GM19438 (cell line): ENCODE measurements around the gene CHTF18.
"Not testable (repeated sequence)": the region's sequence is repeated elsewhere in the genome, so short reads cannot be mapped to it uniquely, and the experiment has no call there.

ENCODE experiments used
- ATAC-seq: cut with Tn5 transposase; IDR thresholded peaks from one replicate; pipeline ENCODE4 v1.9.1; 2021; ENCODE audit warnings: low read depth; ENCODE audit not compliant: unreplicated experiment

CHTF18 gene

DNA sequence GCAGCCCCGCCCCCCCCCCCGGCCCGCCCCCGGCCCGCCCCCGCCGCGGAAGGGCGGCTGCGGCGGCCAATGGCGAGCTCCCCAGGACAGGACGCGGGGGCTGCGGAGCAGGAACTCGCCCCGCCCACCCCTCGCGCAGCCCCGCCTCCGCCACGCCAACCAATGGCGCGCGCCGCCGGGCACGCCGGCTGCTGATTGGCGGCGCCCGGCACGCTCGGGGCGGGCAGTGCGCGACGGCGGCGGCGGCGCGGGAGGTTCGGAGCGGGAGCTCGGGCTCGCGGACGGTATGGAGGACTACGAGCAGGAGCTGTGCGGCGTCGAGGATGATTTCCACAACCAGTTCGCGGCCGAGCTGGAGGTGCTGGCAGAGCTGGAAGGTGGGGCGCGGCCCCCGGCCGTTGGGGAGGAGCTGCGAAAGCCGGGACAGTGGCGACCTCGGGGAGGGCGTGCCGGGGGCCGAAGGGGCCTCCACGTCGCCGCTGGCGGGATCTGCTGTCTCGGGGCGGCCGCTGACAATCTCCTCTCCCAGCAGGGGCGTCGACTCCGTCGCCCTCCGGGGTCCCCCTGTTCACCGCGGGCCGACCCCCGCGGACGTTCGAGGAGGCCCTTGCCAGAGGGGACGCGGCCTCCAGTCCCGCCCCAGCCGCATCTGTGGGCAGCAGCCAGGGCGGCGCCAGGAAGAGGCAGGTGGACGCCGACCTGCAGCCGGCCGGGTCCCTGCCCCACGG lies at the start of gene CHTF18:
TSS of gene CHTF18 (plus strand) at position 222 of the 728 bp plus-strand sequence. CDS start at position 287, 65 bp downstream.
- peak; percentile 70 for ATAC-seq

DNA sequence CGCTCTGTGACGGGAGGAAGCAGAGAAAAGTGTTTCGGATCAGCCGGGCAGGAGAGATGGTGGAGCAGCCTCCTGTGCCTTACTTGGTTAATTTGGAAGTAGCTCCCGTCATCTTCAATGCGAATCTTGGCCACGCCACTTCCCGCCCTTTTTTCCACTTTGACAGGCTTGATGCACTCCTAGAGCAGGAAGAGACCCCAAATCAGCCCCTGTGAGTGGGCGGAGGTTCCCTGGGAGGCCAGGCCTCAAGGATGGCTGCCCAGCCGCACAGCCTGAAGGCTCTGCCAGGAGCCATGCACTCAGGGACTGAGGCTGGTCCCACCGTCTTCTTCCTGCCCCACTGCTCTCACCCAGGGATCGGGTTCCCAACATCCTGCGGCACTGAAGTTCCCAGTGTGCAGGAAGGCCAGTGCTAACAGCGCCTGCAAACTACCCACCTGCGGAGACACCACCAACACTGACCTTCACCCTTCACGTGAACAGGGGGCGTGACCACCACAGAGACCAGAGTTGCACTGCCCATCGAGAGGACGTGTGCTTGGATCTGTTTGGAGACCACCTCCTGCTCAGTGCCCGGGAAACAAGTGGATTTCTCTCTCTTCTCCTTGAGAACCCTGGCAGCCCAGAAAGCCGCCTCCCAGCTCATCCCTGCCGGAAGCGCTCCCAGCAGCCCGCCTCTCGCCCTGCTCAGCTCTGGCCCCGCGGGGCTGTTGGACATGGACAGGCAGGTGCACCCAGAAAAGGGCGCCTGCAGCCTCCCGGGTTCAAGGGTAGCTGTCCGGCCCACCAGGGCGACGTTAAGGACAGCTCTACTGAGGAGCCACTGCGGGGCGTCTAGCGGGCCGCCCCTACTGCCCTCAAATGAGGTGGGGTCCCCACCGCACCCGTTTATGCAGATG lies 48.6 kb upstream of the CHTF18 start:
- ATAC-seq, result no peak

DNA sequence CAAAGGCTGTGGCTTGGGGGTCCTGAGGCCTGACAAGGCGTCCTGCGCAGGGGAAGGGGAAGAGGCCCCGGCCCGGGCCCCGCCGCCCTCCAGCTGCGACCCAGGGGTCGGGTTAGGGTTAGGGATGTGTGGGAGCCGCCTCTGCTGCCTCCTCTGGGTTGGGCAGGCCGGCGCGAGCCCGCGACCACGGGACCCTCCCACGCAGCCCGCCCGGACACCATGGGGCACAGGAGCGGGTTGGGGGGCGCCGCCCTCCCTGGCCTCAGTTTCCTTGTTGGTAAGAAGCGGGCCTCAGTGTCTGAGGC lies 48.0 kb upstream of the CHTF18 start:
- no peak for ATAC-seq

DNA sequence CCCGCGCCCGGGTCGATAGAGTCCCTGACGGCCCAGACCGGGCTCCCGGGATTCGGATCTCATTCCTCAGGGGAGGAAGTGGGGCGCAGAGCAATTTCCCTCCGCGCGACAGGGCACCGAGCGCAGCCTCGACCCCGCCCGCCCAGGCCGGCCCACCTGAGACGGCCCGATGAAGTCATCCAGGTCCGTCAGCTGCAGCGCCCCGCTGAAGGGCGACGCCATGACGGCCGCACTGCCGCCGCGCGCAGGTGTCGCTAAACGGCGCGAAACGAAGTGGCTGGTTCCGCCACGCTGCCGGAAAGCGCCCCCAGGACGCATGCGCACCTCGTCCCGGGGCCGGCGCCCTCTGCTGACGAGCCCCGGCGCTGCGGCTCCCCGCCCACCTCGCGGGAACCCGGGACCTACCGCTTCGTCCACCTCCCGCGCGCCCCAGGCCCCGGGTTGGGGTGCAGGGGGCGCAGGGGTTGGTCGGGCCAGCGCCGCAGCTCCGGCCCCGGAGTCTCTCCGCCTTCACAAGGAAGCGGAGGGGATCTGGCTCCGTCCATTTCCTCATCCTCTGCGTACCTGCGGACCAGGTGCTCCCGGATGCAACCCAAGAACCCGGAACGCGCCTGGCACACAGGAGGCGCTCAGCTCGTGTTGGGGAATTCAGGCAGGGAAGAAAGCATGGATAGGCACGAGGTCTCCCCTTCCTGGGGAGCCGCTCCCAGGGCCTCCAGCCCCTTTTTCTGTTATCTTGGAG lies 47.5 kb upstream of the CHTF18 start, which contains the start of gene CIAO3:
TSS of gene CIAO3 (minus strand) at position 234 of the 742 bp plus-strand sequence. CDS start at position 222, 12 bp downstream.
- ATAC-seq, result peak; percentile 38

DNA sequence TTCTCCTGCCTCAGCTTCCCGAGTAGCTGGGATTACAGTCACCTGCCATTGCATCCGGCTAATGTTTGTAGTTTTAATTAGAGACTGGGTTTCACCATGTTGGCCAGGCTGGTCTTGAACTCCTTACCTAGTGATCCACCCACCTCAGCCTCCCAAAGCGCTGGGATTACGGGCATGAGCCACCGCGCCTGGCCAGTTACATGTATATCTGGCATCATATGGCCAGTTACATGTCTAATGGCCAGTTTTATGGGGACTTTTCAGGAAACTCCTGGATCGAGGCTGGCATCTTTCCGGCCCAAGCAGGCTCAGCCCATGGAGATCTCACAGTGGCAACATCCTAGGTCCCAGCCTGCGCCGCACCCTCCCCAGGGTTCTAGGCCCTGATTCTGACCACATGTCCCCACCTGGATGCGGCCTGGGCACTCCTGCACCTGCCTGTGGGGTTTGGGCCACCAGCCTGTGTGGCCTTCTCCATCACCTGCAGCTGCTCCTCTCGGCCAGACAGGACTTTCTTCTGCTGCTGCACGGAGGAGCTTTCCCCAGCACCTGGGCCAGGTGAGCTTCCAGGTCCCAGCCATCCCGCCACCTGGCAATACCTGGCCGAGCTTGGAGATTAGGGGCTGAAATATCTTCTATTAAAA lies 46.3 kb upstream of the CHTF18 start:
- ATAC-seq, result no peak

DNA sequence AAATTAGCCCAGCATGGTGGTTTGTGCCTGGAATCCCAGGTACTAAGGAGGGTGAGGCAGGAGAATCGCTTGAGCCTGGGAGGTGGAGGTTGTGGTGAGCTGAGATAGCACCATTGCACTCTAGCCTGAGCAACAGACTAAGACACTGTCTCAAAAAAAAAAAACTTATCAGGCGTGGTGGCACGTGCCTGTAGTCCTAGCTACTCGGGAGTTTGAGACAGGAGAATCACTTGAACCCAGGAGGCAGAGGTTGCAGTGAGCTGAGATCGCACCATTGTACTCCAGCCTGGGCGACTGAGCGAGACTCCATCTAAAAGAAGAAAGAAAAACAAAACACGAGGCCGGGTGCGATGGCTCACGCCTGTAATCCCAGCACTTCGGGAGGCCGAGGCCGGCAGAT lies 45.5 kb upstream of the CHTF18 start:
- ATAC-seq, result not testable (repeated sequence)

DNA sequence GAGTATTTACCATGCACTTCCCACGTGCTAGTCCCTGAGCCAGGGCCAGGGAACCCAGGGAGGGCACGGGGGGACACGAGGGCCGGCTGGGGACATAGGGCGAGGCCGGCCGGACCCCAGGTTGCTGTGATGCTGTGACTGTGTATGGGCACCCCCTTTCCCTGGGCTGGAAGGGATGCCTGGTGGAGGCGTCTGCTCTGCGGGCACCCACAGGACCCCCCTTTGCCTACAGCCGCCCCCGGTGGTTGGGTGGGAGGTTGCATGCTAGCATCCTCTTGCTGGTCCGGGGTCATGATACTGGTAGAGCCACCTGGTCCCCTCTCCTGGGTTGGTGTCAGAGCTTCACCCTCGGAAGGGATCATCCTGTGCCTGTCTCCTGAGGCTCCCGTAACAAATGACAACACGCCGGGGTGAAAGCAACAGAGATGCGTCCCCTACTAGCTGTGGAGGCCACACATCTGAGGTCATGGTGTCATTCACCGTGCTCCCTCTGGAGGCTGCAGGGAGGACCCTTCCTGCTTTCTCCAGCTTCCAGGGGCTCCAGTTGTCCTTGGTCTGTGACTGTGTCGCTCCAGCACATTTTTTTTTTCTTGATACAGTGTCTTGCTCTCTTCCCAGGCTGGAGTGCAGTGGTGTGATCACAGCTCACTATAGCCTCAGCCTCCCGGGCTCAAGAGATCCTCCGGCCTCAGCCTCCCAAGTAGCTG lies 44.5 kb upstream of the CHTF18 start:
- ATAC-seq, result no peak

DNA sequence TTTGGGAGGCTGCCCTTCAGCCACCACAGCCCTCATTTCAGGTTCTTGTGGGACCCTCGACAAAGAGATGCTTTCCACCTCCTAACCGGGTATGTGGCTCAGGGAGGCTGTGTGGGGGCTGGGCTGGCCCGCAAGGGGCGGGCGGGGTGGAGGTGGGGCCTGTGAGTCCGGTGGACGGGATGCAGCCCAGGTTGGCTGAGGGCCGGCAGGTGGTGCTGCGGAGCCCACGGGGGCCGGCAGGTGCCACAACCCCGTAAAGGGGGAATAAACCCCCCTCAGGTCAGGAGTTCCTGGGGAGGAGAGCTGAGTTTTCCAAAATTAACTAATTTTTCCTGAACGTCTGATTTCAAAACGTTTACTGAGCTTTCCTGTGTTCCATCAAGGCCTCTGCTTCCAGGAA lies 42.7 kb upstream of the CHTF18 start:
- no peak for ATAC-seq

DNA sequence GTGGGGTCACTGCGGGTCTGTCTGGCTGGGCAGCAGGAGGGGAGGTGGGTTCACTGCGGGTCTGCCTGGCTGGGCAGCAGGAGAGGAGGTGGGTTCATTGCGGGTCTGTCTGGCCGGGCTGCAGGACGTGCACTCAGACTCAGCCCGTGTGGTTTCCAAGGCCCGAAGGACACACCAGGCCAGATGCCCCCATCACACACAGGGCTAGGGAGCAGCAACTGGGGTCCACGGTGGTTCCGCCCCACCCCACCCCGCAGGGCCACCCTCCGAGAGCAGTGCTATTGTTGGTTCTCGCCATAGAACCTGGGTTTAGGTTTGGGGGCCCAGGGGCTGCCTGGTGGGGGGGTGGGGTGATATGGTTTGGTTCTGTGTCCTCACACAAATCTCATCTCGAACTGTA lies 41.8 kb upstream of the CHTF18 start:
- ATAC-seq, result no peak

DNA sequence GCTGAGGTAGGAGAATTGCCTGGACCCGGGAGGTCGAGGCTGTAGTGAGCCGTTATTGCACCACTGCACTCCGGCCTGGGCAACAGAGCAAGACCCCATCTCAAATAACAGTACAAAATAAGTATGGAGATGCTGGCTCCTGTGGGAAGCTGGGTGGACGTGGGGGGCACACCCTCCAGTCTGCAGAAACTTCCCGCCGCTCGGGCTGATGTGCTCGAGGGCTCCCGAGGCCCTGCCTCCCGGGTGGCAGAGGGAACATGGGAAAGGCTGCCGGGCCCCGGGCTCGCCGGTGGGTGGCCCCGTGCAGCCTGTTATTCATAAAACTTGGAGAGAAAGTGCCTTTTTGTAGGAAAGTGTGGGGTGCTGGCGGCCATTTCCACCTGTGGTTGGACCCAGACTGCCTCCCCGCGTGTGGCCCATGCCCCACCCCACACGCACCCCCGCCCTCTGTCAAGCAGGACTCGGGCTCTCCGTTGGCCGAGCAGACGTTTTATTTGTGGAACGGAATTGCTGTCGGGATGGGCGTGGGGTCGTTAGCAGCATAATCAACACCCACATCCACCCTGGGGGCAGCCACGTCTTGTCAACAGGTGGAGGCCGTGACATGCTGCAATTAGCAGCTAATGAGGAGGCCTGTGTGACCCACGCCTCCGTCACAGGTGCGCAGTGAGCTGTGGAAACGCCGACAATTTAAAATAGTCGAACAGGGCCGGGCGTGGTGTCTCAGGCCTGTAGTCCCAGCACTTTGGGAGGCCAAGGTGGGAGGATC lies 40.3 kb upstream of the CHTF18 start:
- ATAC-seq, result no peak

DNA sequence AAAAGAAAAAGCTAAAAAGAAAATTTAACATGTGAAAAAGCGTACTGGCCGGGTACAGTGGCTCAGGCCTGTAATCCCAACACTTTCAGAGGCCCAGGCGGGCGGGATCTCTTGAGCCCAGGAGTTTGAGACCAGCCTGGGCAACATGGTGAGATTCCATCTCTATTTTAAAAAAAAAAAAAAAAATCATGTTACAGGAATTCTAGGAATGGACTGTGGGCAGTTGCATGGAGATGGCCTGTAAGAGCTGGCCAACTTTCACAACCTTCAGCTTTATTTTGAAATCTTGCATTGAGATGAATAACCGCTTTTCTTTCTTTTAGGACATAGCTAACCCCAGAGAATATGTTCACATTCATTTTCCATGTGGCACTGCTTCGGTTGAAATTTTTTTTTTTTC lies 39.4 kb upstream of the CHTF18 start:
- no peak for ATAC-seq

DNA sequence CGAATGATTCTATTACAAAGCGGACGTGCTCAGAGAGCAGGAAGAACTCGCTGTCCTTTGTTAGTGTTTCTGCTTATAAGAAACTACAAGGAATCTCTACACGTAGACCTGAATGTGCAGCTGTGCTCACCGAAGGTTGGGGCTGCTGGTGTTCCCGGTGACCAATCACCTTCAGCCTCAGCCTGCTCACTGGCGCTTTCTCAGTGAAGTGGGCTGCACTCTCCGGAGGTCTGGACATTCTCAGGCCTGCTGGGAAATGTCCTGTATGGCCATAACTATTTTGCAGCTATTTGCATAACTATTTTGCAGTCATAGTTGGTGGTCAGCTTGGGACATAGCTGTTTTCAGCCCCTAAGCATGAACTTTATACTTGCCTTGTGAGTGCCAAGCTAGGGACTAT lies 37.9 kb upstream of the CHTF18 start:
- ATAC-seq, result no peak

DNA sequence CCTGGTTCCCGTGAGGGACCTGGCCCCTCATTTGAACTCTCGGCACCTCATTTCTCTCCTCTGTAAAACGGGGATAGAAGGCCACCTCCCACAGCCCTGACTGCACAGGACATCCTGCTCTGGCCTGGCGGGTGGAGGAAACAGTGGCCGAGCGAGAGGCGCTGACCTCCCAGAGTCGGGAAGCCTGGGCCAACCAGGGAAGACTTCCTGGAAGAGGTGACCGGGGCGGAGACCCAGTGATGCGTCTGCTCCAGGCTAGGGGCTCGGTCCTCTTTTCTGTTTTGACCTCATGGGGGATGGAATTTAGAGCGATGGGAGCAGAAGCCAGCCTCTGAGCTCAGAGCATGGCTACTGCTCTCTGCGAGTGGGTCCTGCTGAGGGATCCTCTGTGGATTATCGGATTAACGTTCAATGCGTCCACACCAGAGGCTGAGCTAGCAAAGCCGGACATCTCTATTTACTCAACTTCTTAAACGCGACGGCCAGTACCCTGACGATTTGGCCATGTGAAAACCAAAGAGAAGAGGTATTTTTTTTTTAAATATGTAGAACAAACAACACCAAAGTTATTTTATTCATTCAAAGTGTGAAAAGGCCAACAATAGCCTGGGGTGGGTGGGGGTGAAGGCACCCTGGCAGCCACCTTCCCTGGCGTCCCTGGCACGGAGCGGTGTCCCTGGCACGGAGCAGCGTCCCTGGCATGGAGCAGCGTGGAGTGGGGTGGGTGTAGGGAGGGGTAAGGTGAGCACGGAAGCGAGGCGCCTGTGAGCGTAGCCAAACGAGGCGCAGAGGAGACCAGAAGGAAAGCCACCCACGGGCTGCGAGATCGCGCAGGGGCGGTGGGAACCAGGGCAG lies 37.0 kb upstream of the CHTF18 start:
- ATAC-seq, result no peak

DNA sequence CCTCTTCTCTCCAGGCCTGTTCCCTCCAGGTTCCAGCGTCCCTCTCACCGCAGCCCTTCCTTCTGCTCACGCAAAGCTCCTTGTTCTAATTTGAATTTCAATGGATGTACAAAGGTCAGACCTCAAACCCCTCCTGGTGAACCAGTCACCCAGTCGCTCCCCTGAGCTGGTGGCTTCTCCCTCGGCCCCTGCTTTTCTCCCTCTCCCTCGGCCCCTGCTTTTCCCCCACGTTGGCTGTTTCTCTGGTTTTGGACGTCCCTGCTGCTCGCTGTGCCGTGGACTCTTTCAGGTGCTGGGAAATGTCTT lies 36.5 kb upstream of the CHTF18 start:
- no peak for ATAC-seq

DNA sequence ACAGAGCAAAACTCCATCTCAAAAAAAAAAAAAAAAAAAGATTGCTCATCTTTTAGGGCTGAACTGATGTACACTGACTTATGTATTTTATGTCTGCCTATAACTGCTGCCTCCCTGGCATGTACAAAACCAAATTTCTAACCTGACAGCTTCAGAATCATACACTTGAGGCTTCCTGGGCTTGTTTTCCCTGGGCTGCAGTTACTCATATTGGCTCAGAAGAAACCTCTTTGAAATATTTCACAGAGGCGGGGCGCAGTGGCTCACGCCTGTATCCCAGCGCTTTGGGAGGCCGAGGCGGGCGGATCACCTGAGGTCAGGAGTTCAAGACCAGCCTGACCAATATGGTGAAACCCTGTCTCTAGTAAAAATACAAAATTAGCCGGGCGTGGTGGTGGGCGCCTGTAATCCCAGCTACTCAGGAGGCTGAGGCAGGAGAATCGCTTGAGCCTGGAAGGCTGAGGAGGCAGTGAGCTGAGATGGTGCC lies 34.3 kb upstream of the CHTF18 start:
- ATAC-seq, result not testable (repeated sequence)

DNA sequence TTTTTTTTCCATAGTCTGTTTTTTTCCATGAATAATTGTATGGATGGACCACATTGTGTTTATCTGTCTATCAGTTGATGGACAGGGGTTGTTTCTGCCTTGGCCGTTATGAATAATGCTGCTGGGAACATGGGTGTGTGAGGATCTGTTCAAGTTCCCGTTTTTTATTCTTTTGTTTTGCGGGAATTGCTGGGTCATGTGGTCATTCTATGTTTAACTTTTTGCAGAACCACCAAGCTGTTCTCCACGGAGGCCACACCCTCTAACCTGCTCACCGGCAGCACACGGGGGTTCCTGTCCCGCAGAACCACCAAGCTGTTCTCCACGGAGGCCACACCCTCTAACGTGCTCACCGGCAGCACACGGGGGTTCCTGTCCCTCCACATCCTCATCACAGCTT lies 33.8 kb upstream of the CHTF18 start:
- no peak for ATAC-seq

DNA sequence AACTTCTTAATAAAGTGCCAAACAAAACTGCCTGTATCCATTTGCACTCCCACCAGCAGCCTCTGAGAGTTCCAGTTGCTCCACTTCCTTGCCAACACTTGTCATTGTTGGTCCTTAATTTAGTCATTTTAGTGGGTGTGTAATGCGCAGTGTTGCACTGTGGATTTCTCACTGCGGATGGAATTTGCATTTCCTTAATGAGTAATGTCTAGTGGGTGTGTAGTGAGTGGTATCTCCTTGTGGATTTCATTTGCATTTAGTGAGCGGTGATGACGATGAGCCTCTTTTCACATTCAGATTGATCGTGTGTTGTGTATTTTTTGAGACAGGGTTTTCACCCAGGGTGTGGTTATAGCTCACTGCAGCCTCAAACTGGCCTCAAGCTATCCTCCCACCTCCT lies 32.0 kb upstream of the CHTF18 start:
- ATAC-seq, result no peak

DNA sequence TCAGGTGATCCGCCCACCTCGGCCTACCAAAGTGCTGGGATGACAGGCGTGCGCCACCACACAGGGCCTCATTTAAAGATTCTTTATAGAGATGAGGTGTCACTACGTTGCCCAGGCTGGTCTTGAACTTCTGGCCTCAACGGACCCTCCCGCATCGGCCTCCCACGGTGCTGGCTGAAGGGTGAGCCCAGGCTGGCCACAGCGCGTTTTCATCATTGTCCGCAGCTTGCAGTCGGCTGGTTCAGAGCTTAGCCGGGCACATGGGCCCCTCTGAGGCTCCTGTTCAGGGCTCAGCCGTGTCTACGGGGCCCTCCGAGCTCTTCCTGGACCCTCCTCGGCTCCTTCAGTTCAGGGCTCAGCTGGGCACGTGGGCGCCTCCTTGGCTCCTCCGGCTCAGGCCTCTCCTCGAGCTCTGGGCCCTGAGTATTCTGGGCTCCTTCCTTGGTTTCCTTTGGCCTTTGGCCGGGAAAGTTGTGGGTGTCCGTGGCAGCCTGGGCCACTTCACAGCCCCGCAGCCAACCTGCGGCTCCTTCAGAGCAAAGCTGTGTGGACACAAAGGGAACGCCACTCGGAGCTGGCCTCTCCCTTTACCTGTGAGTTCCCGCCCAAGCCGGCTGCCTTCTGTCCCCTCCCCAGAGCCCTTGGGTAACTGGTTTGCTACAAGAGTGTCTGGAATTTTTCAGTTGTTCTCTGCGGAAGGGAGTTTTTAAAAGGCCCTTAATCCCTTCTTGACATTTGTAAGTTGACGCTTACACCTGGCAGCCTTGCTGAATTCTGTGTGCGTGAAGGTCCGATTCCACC lies 29.1 kb upstream of the CHTF18 start:
- no peak for ATAC-seq
